H9 (cell line): Measurements from ENCODE around the gene TUBGCP6. TPM values are rescaled to one million over a fixed set of nuclear protein-coding genes. Genes with fewer than 3 reads are reported as not detected.
A peak's percentile ranks its signal among the peaks of the same experiment; 100 is the strongest.

Experiments used
- DNase-seq: peaks from one replicate; pipeline ENCODE4 v3.0.0-alpha.2; 2017
- H2AFZ ChIP-seq: one replicate; pipeline ENCODE4 v1.6.1; 2013; ENCODE audit warnings: mild to moderate bottlenecking, low read length, control low read depth, moderate library complexity
- H2AK5ac ChIP-seq: 2 replicates; pipeline ENCODE4 v1.6.1; 2013; ENCODE audit warnings: low read length, control low read depth, mixed read lengths; ENCODE audit not compliant: insufficient read length
- H2BK120ac ChIP-seq: one replicate; pipeline ENCODE4 v1.6.1; 2013; ENCODE audit warnings: low read depth, mild to moderate bottlenecking, low read length, control low read depth, inconsistent platforms; ENCODE audit not compliant: poor library complexity, severe bottlenecking
- H2BK12ac ChIP-seq: 2 replicates; pipeline ENCODE4 v1.6.1; 2013; ENCODE audit warnings: low read length, control low read depth, mixed read lengths, low read depth; ENCODE audit not compliant: insufficient read length
- H2BK15ac ChIP-seq: 2 replicates; pipeline ENCODE4 v1.6.1; 2013; ENCODE audit warnings: low read depth, low read length, control low read depth
- H2BK20ac ChIP-seq: one replicate; pipeline ENCODE4 v1.6.1; 2013; ENCODE audit warnings: low read depth, mild to moderate bottlenecking, low read length, control low read depth, inconsistent platforms; ENCODE audit not compliant: poor library complexity, severe bottlenecking
- H2BK5ac ChIP-seq: 2 replicates; pipeline ENCODE4 v1.6.1; 2013; ENCODE audit warnings: low read length, control low read depth, mixed read lengths; ENCODE audit not compliant: insufficient read length
- H3K14ac ChIP-seq: 2 replicates; pipeline ENCODE4 v1.6.1; 2013; ENCODE audit warnings: low read length, control low read depth; ENCODE audit not compliant: insufficient read depth
- H3K18ac ChIP-seq: 2 replicates; pipeline ENCODE4 v1.6.1; 2013; ENCODE audit warnings: low read depth, mild to moderate bottlenecking, mixed read lengths, low read length, control low read depth; ENCODE audit not compliant: insufficient read length
- H3K23ac ChIP-seq: 2 replicates; pipeline ENCODE4 v1.6.1; 2013; ENCODE audit warnings: low read length, control low read depth, mixed read lengths, low read depth; ENCODE audit not compliant: insufficient read length
- H3K23me2 ChIP-seq: 2 replicates; pipeline ENCODE4 v1.6.1; 2013; ENCODE audit warnings: low read depth, mild to moderate bottlenecking, mixed read lengths, low read length, control low read depth; ENCODE audit not compliant: insufficient read length, poor library complexity, severe bottlenecking
- H3K27ac ChIP-seq: 2 replicates; pipeline ENCODE4 v1.5.1; 2013; ENCODE audit warnings: low read length, control low read depth, mixed read lengths, low read depth; ENCODE audit not compliant: insufficient read length
- H3K27me3 ChIP-seq: 2 replicates; pipeline ENCODE4 v1.6.1; 2013; ENCODE audit warnings: low read length, control low read depth, inconsistent platforms; ENCODE audit not compliant: insufficient read depth
- H3K4ac ChIP-seq: 2 replicates; pipeline ENCODE4 v1.6.1; 2013; ENCODE audit warnings: low read depth, mild to moderate bottlenecking, control low read depth, inconsistent platforms, low read length, moderate library complexity
- H3K4me1 ChIP-seq: 2 replicates; pipeline ENCODE4 v1.6.1; 2013; ENCODE audit warnings: low read length, control low read depth, inconsistent platforms; ENCODE audit not compliant: insufficient read depth
- H3K4me2 ChIP-seq: 2 replicates; pipeline ENCODE4 v1.6.1; 2013; ENCODE audit warnings: low read length, control low read depth, mixed read lengths; ENCODE audit not compliant: insufficient read length, insufficient read depth
- H3K56ac ChIP-seq: 2 replicates; pipeline ENCODE4 v1.6.1; 2013; ENCODE audit warnings: low read depth, mild to moderate bottlenecking, mixed read lengths, low read length, control low read depth; ENCODE audit not compliant: insufficient read length
- H3K79me1 ChIP-seq: 2 replicates; pipeline ENCODE4 v1.6.1; 2013; ENCODE audit warnings: low read depth, mild to moderate bottlenecking, moderate library complexity, low read length, control low read depth, inconsistent platforms; ENCODE audit not compliant: insufficient read depth, poor library complexity, severe bottlenecking
- H3K79me2 ChIP-seq: 2 replicates; pipeline ENCODE4 v1.6.1; 2013; ENCODE audit warnings: low read length, control low read depth, inconsistent platforms; ENCODE audit not compliant: insufficient read depth
- H3K9ac ChIP-seq: 2 replicates; pipeline ENCODE4 v1.6.1; 2013; ENCODE audit warnings: low read length, control low read depth, mixed read lengths; ENCODE audit not compliant: insufficient read length; ENCODE audit errors: extremely low read depth
- H3K9me3 ChIP-seq: one replicate; pipeline ENCODE4 v1.6.1; 2013; ENCODE audit warnings: low read depth, low read length, inconsistent platforms; ENCODE audit not compliant: control insufficient read depth
- H3T11ph ChIP-seq: one replicate; pipeline ENCODE4 v1.6.1; 2013; ENCODE audit warnings: mild to moderate bottlenecking, low read length, control low read depth, inconsistent platforms
- H4K20me1 ChIP-seq: one replicate; pipeline ENCODE4 v1.6.1; 2013; ENCODE audit not compliant: control insufficient read depth, insufficient read length, insufficient read depth
- H4K5ac ChIP-seq: 2 replicates; pipeline ENCODE4 v1.6.1; 2013; ENCODE audit warnings: low read depth, mild to moderate bottlenecking, mixed read lengths, low read length, control low read depth; ENCODE audit not compliant: insufficient read length
- H4K8ac ChIP-seq: replicated peaks from 2 replicates; pipeline ENCODE4 v1.6.1; 2013; ENCODE audit warnings: low read length, control low read depth, mixed read lengths, low read depth; ENCODE audit not compliant: insufficient read length
- H4K91ac ChIP-seq: 2 replicates; pipeline ENCODE4 v1.6.1; 2013; ENCODE audit warnings: low read depth, mild to moderate bottlenecking, moderate library complexity, mixed read lengths, low read length, control low read depth; ENCODE audit not compliant: insufficient read length
- H3K27ac Mint-ChIP-seq, 3 experiments: 2 replicates in 2 of 3; 3 replicates in 1 of 3; pipeline ENCODE4 v1.8.0; 2020 to 2021; ENCODE audit warnings: mixed read lengths in 3 of 3, mild to moderate bottlenecking in 1 of 3, moderate library complexity in 1 of 3
- H3K27me3 Mint-ChIP-seq: 2 replicates; pipeline ENCODE4 v1.8.0; 2021; ENCODE audit warnings: low read depth, mild to moderate bottlenecking, moderate library complexity, mixed read lengths
- H3K36me3 Mint-ChIP-seq, 3 experiments: 2 replicates in 2 of 3; 3 replicates in 1 of 3; pipeline ENCODE4 v1.8.0; 2020 to 2021; ENCODE audit warnings: low read depth in 3 of 3, mixed read lengths in 3 of 3; ENCODE audit not compliant: insufficient read depth in 1 of 3
- H3K4me1 Mint-ChIP-seq, 2 experiments: 2 replicates each; pipeline ENCODE4 v1.8.0; 2020; ENCODE audit warnings: mixed read lengths in 2 of 2
- H3K4me3 Mint-ChIP-seq, 2 experiments: 2 replicates in 1 of 2; 3 replicates in 1 of 2; pipeline ENCODE4 v1.8.0; 2020 to 2021; ENCODE audit warnings: mild to moderate bottlenecking in 2 of 2, mixed read lengths in 2 of 2, moderate library complexity in 1 of 2
- H3K9me3 Mint-ChIP-seq, 2 experiments: 2 replicates in 1 of 2; 3 replicates in 1 of 2; pipeline ENCODE4 v1.8.0; 2020; ENCODE audit warnings: mild to moderate bottlenecking in 2 of 2, mixed read lengths in 2 of 2, moderate library complexity in 1 of 2
- CTCF ChIP-seq: fragments of 200-600 bp; sonication (generic); conservative IDR thresholded peaks from 3 replicates; pipeline ENCODE4 v1.8.0; 2021; ENCODE audit warnings: antibody characterized with exemption, mild to moderate bottlenecking
- WGBS: extraction: QIAGEN DNeasy Blood & Tissue Kit; methylation state at CpG from one replicate; pipeline ENCODE4 v1.1.7; 2013; ENCODE audit warnings: missing lambda C conversion rate, low lambda C conversion rate, mixed read lengths; ENCODE audit not compliant: insufficient read length; ENCODE audit errors: extremely low coverage; 5-methylcytosine and 5-hydroxymethylcytosine counted together
- total RNA-seq: library from RNA; stranded (reverse); gene quantifications from 2 replicates; pipeline ENCODE4 v1.2.1, GENCODE V29; 2021

TUBGCP6 gene
- total RNA-seq, 1 experiment from 2014 or later = 29.0 TPM

DNA sequence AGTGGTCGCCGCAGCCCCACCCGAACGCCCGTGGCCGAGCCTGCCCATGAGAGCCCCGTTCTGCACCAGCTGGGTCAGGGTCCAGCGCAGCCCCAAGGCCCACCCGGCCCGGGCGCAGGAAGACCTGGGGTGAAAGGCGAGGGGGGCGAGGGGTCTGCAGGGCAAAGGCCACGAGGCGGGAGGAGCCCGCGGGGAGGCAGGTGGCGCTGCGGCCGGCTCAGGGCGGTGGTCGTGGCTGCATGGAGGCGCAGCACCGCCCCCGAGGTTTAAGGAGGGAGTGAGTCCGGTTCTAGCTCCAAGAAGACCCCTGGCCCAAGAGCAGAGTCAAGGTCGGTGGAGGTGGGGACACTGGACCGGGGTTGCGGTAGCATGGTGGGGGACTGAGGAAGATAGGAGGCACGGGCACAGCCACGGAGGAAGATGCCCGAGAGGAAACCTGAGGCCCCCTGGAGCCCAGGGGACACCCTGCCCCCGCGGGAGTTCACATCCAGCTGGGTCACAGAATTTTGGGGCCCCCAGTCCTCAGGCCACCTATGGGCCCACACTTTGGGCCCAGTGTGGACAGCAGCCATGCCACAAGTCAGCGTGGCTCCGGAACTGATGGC, 6.8 kb upstream of the TUBGCP6 start:
- no peak overlapping the region for H3K27ac ChIP-seq
- Mint-ChIP-seq H3K27ac (no peak overlapping the region), H3K4me3 (peak overlapping the region; percentile 73 to 76), H3K27me3 (no peaks in the 10 kb centered on the region), H3K9me3 (no peaks in the 10 kb centered on the region; a peak in 1 of 5 replicates), H3K36me3 (peaks cover 0 to 12% (median 3%) of the 10 kb centered on the region in 3 experiments; a peak in 3 of 7 replicates), H3K4me1 (peaks cover 6 to 17% of the 10 kb centered on the region in 2 experiments)
- no peaks in the 10 kb centered on the region for H3K79me2 ChIP-seq
- WGBS = no CpG with 5 or more reads among the region's 36 CpGs
- TF ChIP-seq CTCF = no peak; the same call in 2 of the 3 replicates
- no peak overlapping the region for H4K5ac ChIP-seq
- peaks cover 15% of the 10 kb centered on the region for H3K23me2 ChIP-seq
- no peak overlapping the region for H3K23ac ChIP-seq
- H2BK120ac ChIP-seq = no peak overlapping the region
- no peak overlapping the region for H2BK5ac ChIP-seq
- no peak overlapping the region for H3T11ph ChIP-seq
- no peak overlapping the region for H4K8ac ChIP-seq
- no peak overlapping the region for H3K9ac ChIP-seq
- peak overlapping the region; percentile 72; the same call in 1 of the 2 replicates for H3K14ac ChIP-seq
- no peaks in the 10 kb centered on the region for H3K79me1 ChIP-seq
- no peak overlapping the region for H2BK12ac ChIP-seq
- H3K56ac ChIP-seq = no peak overlapping the region
- no peaks in the 10 kb centered on the region for H3K9me3 ChIP-seq
- H4K91ac ChIP-seq = no peak overlapping the region
- H3K18ac ChIP-seq = no peak overlapping the region
- DNase-seq = no peak
- H3K4me1 ChIP-seq = no peaks in the 10 kb centered on the region
- no peak overlapping the region for H2AK5ac ChIP-seq
- H2BK15ac ChIP-seq = no peak overlapping the region
- H2BK20ac ChIP-seq = no peak overlapping the region
- H3K4ac ChIP-seq = no peak overlapping the region
- H3K4me2 ChIP-seq = peak overlapping the region; percentile 40
- no peak overlapping the region for H2AFZ ChIP-seq
- H4K20me1 ChIP-seq = no peaks in the 10 kb centered on the region
- no peaks in the 10 kb centered on the region for H3K27me3 ChIP-seq
